GM12864 (cell line): ENCODE measurements around the gene AIMP1.
"Not testable (repeated sequence)": the region's sequence is repeated elsewhere in the genome, so short reads cannot be mapped to it uniquely, and the experiment has no call there.

Experiments
- DNase-seq: peaks from one replicate; pipeline ENCODE4 v3.0.0-alpha.2; 2011; ENCODE audit warnings: low read depth
- H3K4me3 ChIP-seq: 2 replicates; pipeline ENCODE4 v1.5.1; 2011; ENCODE audit warnings: mild to moderate bottlenecking, low read depth, low read length, control low read depth
- CTCF ChIP-seq: IDR thresholded peaks from 2 replicates; pipeline ENCODE4 v1.5.1; 2011; ENCODE audit warnings: low read depth, mild to moderate bottlenecking, moderate library complexity, low read length, control low read depth, inconsistent platforms; ENCODE audit errors: missing control alignments

The AIMP1 gene

GRCh38 chr4:106318511-106318910, 2.2 kb downstream of the AIMP1 start:
- no peak for DNase-seq
- no peak for TF ChIP-seq CTCF
- no peak overlapping the region for H3K4me3 ChIP-seq

- DNase-seq: no peak
- no peak for TF ChIP-seq CTCF
- no peak overlapping the region for H3K4me3 ChIP-seq
Observed at GRCh38 chr4:106320235-106320634, 3.9 kb downstream of the AIMP1 start.

GRCh38 chr4:106321168-106321567, 4.8 kb downstream of the AIMP1 start:
- not testable (repeated sequence) for DNase-seq

GRCh38 chr4:106321814-106322213, 5.5 kb downstream of the AIMP1 start:
- not testable (repeated sequence) for H3K4me3 ChIP-seq, DNase-seq

More at GRCh38 chr4:106321168-106321567, 4.8 kb downstream of the AIMP1 start:
- not testable (repeated sequence) for H3K4me3 ChIP-seq

GRCh38 chr4:106323119-106323518, 6.8 kb downstream of the AIMP1 start:
- TF ChIP-seq CTCF: no peak
- DNase-seq: no peak
- H3K4me3 ChIP-seq: no peak overlapping the region

GRCh38 chr4:106325800-106326199, 9.4 kb downstream of the AIMP1 start:
- H3K4me3 ChIP-seq: no peak overlapping the region
- no peak for TF ChIP-seq CTCF
- DNase-seq: no peak

- peak; percentile 67 for TF ChIP-seq CTCF
- no peak for DNase-seq
- H3K4me3 ChIP-seq: no peak overlapping the region
Observed at GRCh38 chr4:106329041-106329618, 12.8 kb downstream of the AIMP1 start.

- no peak for TF ChIP-seq CTCF
- no peak overlapping the region for H3K4me3 ChIP-seq
- no peak for DNase-seq
Observed at GRCh38 chr4:106333186-106333585, 16.8 kb downstream of the AIMP1 start.
